Naive thymus-derived CD4-positive, alpha-beta T cell (primary cell): ENCODE data around the gene GTF3C1. TPM values are rescaled to one million over a fixed set of nuclear protein-coding genes. Genes with fewer than 3 reads are reported as not detected.
A peak's percentile ranks its signal among the peaks of the same experiment; 100 is the strongest.

Experiments used
- ATAC-seq: fragments of 150-1000 bp; cut with Tn5 transposase; 2 replicates; pipeline ENCODE4 v1.10.0; 2021; ENCODE audit warnings: mild to moderate bottlenecking, moderate library complexity
- CTCF ChIA-PET: fragments of 350-600 bp; sonication (Branson Sonifier 250); formaldehyde crosslinking; loops from one replicate; lab custom pipeline; 2021; ENCODE audit warnings: antibody characterized with exemption; lab: Charles Lee
- POLR2A ChIA-PET: fragments of 350-600 bp; sonication (Branson Sonifier 250); formaldehyde crosslinking; loops from one replicate; lab custom pipeline; 2021; ENCODE audit warnings: antibody characterized with exemption, inconsistent platforms; lab: Charles Lee
- DNase-seq, 9 donors: peaks; one replicate each; pipeline versions ENCODE4 v3.0.0 to v3.0.0-alpha.2; 2020 to 2022; ENCODE audit warnings: mixed read lengths in 1 of 9
- H3K27ac ChIP-seq: one replicate; pipeline ENCODE4 v1.7.0; 2013; ENCODE audit warnings: mild to moderate bottlenecking, low read depth, low read length, moderate library complexity
- H3K27me3 ChIP-seq, 2 donors: one replicate each; pipeline ENCODE4 v1.7.0; 2013; ENCODE audit warnings: low read length in 2 of 2, mild to moderate bottlenecking in 2 of 2, moderate library complexity in 2 of 2; ENCODE audit not compliant: control insufficient read depth in 2 of 2, insufficient read depth in 2 of 2
- H3K36me3 ChIP-seq, 3 experiments: 1 replicate in 2 of 3; 2 replicates in 1 of 3; pipeline ENCODE4 v1.7.0; 2013; ENCODE audit warnings: low read length in 3 of 3, mild to moderate bottlenecking in 3 of 3, moderate library complexity in 1 of 3; ENCODE audit not compliant: insufficient read depth in 3 of 3, control insufficient read depth in 2 of 3
- H3K4me1 ChIP-seq, 2 donors: one replicate each; pipeline ENCODE4 v1.7.0; 2013; ENCODE audit warnings: low read length in 2 of 2, mild to moderate bottlenecking in 2 of 2, moderate library complexity in 1 of 2; ENCODE audit not compliant: control insufficient read depth in 2 of 2, insufficient read depth in 2 of 2
- H3K4me3 ChIP-seq: 2 replicates; pipeline ENCODE4 v1.7.0; 2013; ENCODE audit warnings: mild to moderate bottlenecking, low read length
- H3K9me3 ChIP-seq, 3 experiments: 1 replicate in 2 of 3; 2 replicates in 1 of 3; pipeline ENCODE4 v1.7.0; 2013; ENCODE audit warnings: low read length in 3 of 3; ENCODE audit not compliant: control insufficient read depth in 2 of 3
- H3K27ac Mint-ChIP-seq, 9 donors: one replicate each; pipeline ENCODE4 v1.8.0; 2020 to 2022; ENCODE audit warnings: mixed read lengths in 9 of 9, mild to moderate bottlenecking in 8 of 9, moderate library complexity in 5 of 9, inconsistent platforms in 2 of 9
- H3K27me3 Mint-ChIP-seq, 5 donors: one replicate each; pipeline ENCODE4 v1.8.0; 2021 to 2022; ENCODE audit warnings: mixed read lengths in 5 of 5, mild to moderate bottlenecking in 1 of 5
- H3K36me3 Mint-ChIP-seq, 5 donors: one replicate each; pipeline ENCODE4 v1.8.0; 2020 to 2022; ENCODE audit warnings: mixed read lengths in 5 of 5, mild to moderate bottlenecking in 3 of 5, inconsistent platforms in 1 of 5
- H3K4me1 Mint-ChIP-seq, 7 donors: one replicate each; pipeline ENCODE4 v1.8.0; 2020 to 2022; ENCODE audit warnings: mixed read lengths in 7 of 7, mild to moderate bottlenecking in 3 of 7, inconsistent platforms in 1 of 7
- H3K4me3 Mint-ChIP-seq, 10 donors: one replicate each; pipeline ENCODE4 v1.8.0; 2020 to 2022; ENCODE audit warnings: mild to moderate bottlenecking in 10 of 10, mixed read lengths in 10 of 10, moderate library complexity in 6 of 10, inconsistent platforms in 2 of 10
- H3K9me3 Mint-ChIP-seq, 11 donors: one replicate each; pipeline ENCODE4 v1.8.0; 2020 to 2022; ENCODE audit warnings: mixed read lengths in 11 of 11, mild to moderate bottlenecking in 4 of 11, inconsistent platforms in 1 of 11, moderate library complexity in 1 of 11
- intact Hi-C, 2 donors: fragments of 100-400 bp; cut with micrococcal nuclease; formaldehyde crosslinking; loops; one replicate each; pipeline ENCODE4 v1.15.1; 2023
- polyA plus RNA-seq, 2 donors: library from polyadenylated mRNA; unstranded; fragments of 300-500 nt; fragmentation: Illumina TruSeq; gene quantifications; one replicate each; pipeline ENCODE4 v1.2.3, GENCODE V29; 2021
- total RNA-seq, 6 experiments: library from RNA in 5 of 6; stranded (reverse) in 5 of 6; gene quantifications; 1 replicate in 5 of 6; 2 replicates in 1 of 6; pipeline ENCODE4 v1.2.3 and lab custom pipeline; 2021 to 2026

Gene GTF3C1
- total and polyA plus RNA-seq, 7 experiments from 2014 or later, result 19.0 to 60.0 (median 52.5) TPM

DNA sequence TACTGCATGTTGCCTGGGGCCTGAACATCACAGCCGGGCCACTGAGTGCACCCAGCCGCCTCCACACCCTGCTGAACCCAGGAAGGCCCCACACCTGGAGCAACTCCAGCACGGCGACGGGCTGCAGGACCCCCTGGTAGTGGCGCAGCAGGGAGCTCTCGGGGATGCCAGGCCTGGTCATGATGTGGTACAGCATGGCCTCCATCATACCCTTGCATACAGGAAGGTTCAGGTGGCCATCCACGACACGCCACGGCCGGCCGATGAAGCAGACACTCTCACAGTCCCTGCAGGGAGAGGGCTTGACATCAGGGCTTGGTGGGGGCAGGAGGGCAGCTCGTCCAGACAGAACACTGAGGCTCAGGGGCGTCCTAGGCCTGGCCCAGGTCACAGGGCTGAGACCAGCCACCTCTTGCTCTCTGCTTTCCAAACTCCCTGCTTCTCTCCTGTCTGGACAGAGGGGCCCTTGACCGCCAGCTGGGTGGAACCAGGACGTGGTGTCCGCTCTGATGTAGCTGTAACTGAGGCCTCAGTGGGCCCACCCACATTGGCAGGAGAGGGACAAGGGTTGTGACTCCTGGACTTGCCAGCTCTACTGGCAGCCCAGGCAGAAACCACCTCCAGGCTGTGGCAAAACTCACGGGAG lies 87.4 kb downstream of the GTF3C1 start:
- H3K36me3 Mint-ChIP-seq, result peaks cover 12 to 32% (median 22%) of the 10 kb centered on the region in 5 donors
- Histone ChIP-seq H3K27ac (peak overlapping the region; percentile 59), H3K9me3 (no peaks in the 10 kb centered on the region), H3K4me1 (peaks cover 33 to 53% of the 10 kb centered on the region in 2 donors), H3K27me3 (no peaks in the 10 kb centered on the region), H3K36me3 (peaks cover 0 to 58% (median 4%) of the 10 kb centered on the region in 3 experiments), H3K4me3 (no peak overlapping the region)
- ATAC-seq, result no peak
- H3K4me3 Mint-ChIP-seq, result peak overlapping the region in 1 of 10 donors; percentile 75
- peaks cover 17 to 68% (median 33%) of the 10 kb centered on the region in 7 donors for H3K4me1 Mint-ChIP-seq
- H3K9me3 Mint-ChIP-seq, result peaks cover 0 to 2% (median 0%) of the 10 kb centered on the region in 11 donors
- CTCF ChIA-PET, result interaction anchor here (0.6 to 1.5 kb wide), 4 partner anchors 10 to 282 kb away, joined by 3 to 5 read pairs (median 3); no protein-coding TSS in a partner anchor
- no peaks in the 10 kb centered on the region for H3K27me3 Mint-ChIP-seq
- peak overlapping the region in 7 of 9 donors; percentile 2 to 94 (median 72) for H3K27ac Mint-ChIP-seq
- POLR2A ChIA-PET, result interaction anchor here (0.7 to 2.8 kb wide), 6 partner anchors 10 to 228 kb away, joined by 3 to 12 read pairs (median 4); no protein-coding TSS in a partner anchor
- no peak for DNase-seq
- intact Hi-C loops, result no loop called here

DNA sequence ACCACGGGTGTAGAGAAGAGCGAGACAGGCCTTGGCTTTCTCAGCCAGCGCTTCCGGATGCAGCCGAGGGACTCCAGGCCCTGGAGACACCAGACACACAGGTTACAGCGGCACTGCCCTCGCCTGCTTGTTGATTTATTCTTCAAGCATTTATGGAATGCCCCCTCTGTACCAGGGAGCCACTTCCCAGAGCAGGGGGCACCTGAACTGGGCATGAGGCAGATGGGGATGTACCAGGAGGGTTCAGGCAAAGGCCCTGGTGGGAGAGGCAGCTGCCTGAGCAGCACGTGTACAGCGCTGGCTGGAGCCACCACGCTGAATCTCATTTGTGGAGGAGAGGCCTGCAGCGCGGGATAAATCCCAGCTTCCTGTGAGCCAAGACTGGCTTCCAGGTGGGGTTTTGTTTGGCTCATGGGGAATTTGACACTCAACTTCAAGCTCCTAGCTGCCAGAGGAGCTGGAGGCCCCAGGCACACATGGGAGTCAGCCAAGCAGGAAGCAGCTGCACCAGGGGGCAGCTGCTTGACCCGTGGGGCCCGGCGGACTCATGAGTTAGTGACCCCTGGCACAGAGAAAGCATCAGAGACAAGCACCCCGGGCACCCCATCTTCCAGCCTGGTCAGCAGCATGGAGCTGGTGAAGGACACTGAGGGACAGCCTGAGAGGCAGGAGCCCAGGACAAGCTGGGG lies 88.1 kb downstream of the GTF3C1 start:
- ATAC-seq (no peak), DNase-seq (no peak)
- Histone ChIP-seq H3K27ac (no peak overlapping the region), H3K27me3 (no peaks in the 10 kb centered on the region), H3K9me3 (no peaks in the 10 kb centered on the region), H3K4me3 (no peak overlapping the region), H3K36me3 (peaks cover 0 to 52% (median 0%) of the 10 kb centered on the region in 3 experiments), H3K4me1 (peaks cover 40 to 60% of the 10 kb centered on the region in 2 donors)
- no peak overlapping the region for H3K4me3 Mint-ChIP-seq
- peaks cover 6 to 25% (median 21%) of the 10 kb centered on the region in 5 donors for H3K36me3 Mint-ChIP-seq
- intact Hi-C loops, result no loop called here
- ChIA-PET CTCF (interaction anchor here (0.8 to 1.5 kb wide), 2 partner anchors 9 to 11 kb away, joined by 3 to 5 read pairs; no protein-coding TSS in a partner anchor), POLR2A (interaction anchor here (1.2 to 2.8 kb wide), 3 partner anchors 15 to 227 kb away, joined by 3 to 12 read pairs (median 4); no protein-coding TSS in a partner anchor)
- peaks cover 0 to 2% (median 0%) of the 10 kb centered on the region in 11 donors for H3K9me3 Mint-ChIP-seq
- H3K27ac Mint-ChIP-seq, result peak overlapping the region in 8 of 9 donors; percentile 16 to 64 (median 44)
- H3K27me3 Mint-ChIP-seq, result no peaks in the 10 kb centered on the region
- H3K4me1 Mint-ChIP-seq, result peaks cover 24 to 75% (median 39%) of the 10 kb centered on the region in 7 donors

DNA sequence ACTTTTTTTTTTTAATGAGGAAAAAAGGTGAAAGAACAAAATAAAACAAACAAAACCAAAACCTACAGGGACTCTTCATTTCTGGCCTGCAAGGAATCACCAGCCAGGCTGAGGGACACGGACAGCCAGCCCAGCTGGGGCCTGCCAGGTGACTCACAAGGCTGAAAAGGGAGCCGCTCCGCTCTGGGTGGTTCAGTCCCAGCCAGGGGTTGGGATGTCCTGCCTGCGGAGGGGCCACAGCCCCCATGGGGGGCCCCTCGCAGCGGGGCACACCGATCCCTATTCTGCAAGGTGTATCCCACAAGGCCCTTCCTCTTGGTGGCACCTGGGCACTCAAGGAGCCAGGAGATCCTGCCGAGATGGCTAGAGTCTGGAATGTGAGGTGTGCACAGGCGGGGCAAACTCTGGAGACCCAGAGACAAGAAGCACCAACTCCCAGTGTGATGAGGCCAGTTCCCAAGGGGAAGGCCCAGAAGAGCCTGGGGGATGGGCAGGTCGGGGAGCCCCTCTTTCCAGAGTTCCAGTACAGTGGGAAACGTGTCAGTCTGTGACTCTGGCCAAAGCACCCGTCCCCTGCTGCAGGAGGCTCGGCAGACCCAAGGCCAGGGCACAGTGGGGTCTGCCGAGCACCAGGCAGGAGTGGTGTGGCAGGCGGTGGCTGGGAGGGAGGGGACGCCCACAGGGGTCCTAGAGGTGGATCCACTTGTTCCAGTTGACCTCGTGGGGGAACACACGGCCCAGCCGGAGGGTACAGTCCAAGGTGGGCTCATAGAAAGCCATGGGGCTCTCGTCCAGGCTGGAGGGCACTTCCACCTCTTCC lies 88.8 kb downstream of the GTF3C1 start:
- Histone ChIP-seq H3K36me3 (peaks cover 0 to 46% (median 0%) of the 10 kb centered on the region in 3 experiments), H3K9me3 (no peaks in the 10 kb centered on the region), H3K4me1 (peaks cover 46 to 64% of the 10 kb centered on the region in 2 donors), H3K27ac (no peak overlapping the region), H3K27me3 (no peaks in the 10 kb centered on the region), H3K4me3 (no peak overlapping the region)
- no peak overlapping the region for H3K4me3 Mint-ChIP-seq
- peaks cover 28 to 74% (median 46%) of the 10 kb centered on the region in 7 donors for H3K4me1 Mint-ChIP-seq
- CTCF ChIA-PET, result interaction anchor here (1.2 to 3.0 kb wide), 3 partner anchors 34 to 282 kb away, joined by 3 to 11 read pairs (median 3); no protein-coding TSS in a partner anchor
- no peaks in the 10 kb centered on the region for H3K27me3 Mint-ChIP-seq
- no peak for ATAC-seq
- intact Hi-C loops, result no loop called here
- H3K27ac Mint-ChIP-seq, result peak overlapping the region in 8 of 9 donors; percentile 9 to 89 (median 55)
- no peak for DNase-seq
- peaks cover 0 to 17% (median 14%) of the 10 kb centered on the region in 5 donors for H3K36me3 Mint-ChIP-seq
- H3K9me3 Mint-ChIP-seq, result peaks cover 0 to 2% (median 0%) of the 10 kb centered on the region in 11 donors
- POLR2A ChIA-PET, result no interaction called here

DNA sequence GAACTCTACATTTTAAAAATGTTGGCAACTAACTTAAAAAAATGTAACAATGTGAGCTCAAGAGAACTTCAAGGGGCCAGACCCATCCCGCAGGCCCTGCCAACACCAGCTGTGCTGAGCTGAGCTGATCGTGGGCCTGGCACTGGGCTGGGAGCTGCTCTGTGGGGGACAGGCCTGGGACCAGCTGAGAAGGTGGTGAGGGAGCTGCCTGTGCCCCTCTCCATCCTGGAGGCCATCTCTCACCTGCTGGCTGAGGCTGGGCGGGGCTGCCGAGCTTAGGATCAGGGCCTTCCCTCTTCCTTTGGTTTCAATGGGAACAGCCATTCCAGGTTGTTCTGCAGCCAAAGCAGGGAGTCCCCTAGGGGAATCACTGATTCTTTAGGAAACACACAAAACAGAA lies 89.5 kb downstream of the GTF3C1 start:
- H3K27ac ChIP-seq, result no peak overlapping the region
- H3K4me3 Mint-ChIP-seq, result no peak overlapping the region
- no peak for ATAC-seq
- ChIA-PET POLR2A (interaction anchor here (0.6 to 1.4 kb wide), 3 partner anchors 57 to 224 kb away, joined by 3 to 5 read pairs (median 4); no protein-coding TSS in a partner anchor), CTCF (interaction anchor here (1.2 to 3.0 kb wide), 3 partner anchors 34 to 281 kb away, joined by 3 to 11 read pairs (median 3); no protein-coding TSS in a partner anchor)
- H3K4me1 Mint-ChIP-seq, result peaks cover 35 to 76% (median 44%) of the 10 kb centered on the region in 7 donors
- no peaks in the 10 kb centered on the region for H3K27me3 ChIP-seq
- no peaks in the 10 kb centered on the region for H3K9me3 ChIP-seq
- H3K9me3 Mint-ChIP-seq, result peaks cover 0 to 2% (median 0%) of the 10 kb centered on the region in 11 donors
- H3K27me3 Mint-ChIP-seq, result no peaks in the 10 kb centered on the region
- peaks cover 0 to 14% (median 11%) of the 10 kb centered on the region in 5 donors for H3K36me3 Mint-ChIP-seq
- peaks cover 0 to 40% (median 0%) of the 10 kb centered on the region in 3 experiments for H3K36me3 ChIP-seq
- DNase-seq, result no peak
- H3K4me1 ChIP-seq, result peaks cover 52 to 67% of the 10 kb centered on the region in 2 donors
- no peak overlapping the region for H3K4me3 ChIP-seq
- intact Hi-C loops, result no loop called here
- peak overlapping the region in 7 of 9 donors; percentile 21 to 89 (median 69) for H3K27ac Mint-ChIP-seq

DNA sequence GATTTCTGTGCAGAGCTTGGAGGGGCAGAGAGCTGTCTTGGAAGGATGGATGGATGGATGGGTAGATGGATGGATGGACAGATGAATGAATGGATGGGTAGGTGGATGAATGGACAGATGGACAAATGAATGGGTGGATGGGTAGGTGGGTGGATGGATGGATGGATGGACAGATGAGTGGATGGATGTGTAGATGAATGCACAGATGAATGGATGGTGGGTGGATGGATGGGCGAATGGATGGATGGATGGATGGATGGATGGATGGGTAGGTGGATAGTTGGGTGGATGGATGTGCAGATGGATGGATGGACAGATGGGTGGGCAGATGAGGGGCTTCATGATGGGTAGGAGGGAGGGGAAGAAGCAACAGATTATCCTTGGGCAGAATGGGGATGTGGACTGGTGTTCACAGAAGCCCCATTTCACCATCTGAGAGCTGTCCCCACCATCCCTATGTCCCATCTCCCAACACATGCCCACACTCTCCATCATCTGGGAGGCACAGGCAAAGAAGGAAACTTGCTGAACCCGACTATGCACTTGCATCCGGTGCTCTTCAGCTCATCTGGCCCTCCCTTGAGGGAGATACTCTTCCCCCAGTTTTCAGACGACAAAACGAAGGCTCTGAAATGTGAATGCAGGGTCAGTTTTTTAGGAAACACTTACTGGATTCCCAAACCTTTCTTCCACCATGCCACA lies 90.6 kb downstream of the GTF3C1 start:
- ChIA-PET CTCF (interaction anchor here (0.6 to 3.0 kb wide), 5 partner anchors 12 to 91 kb away, joined by 3 to 11 read pairs (median 3); no protein-coding TSS in a partner anchor), POLR2A (interaction anchor here (1.2 to 1.4 kb wide), 2 partner anchors 56 to 88 kb away, joined by 3 to 4 read pairs; no protein-coding TSS in a partner anchor)
- H3K27ac Mint-ChIP-seq, result peak overlapping the region in 8 of 9 donors; percentile 34 to 89 (median 63)
- peaks cover 0 to 2% (median 0%) of the 10 kb centered on the region in 11 donors for H3K9me3 Mint-ChIP-seq
- intact Hi-C loops, result no loop called here
- H3K4me1 Mint-ChIP-seq, result peaks cover 36 to 77% (median 45%) of the 10 kb centered on the region in 7 donors
- Histone ChIP-seq H3K27me3 (no peaks in the 10 kb centered on the region), H3K9me3 (no peaks in the 10 kb centered on the region), H3K27ac (no peak overlapping the region), H3K36me3 (peaks cover 0 to 29% (median 0%) of the 10 kb centered on the region in 3 experiments), H3K4me3 (no peak overlapping the region), H3K4me1 (peaks cover 49 to 57% of the 10 kb centered on the region in 2 donors)
- peaks cover 0 to 11% (median 8%) of the 10 kb centered on the region in 5 donors for H3K36me3 Mint-ChIP-seq
- no peaks in the 10 kb centered on the region for H3K27me3 Mint-ChIP-seq
- peak overlapping the region in 1 of 10 donors; percentile 11 for H3K4me3 Mint-ChIP-seq
- DNase-seq (no peak), ATAC-seq (no peak)
